H9 (cell line): ENCODE measurements around the gene ABT1. TPM values are rescaled to one million over a fixed set of nuclear protein-coding genes. Genes with fewer than 3 reads are reported as not detected.
A peak's percentile ranks its signal among the peaks of the same experiment; 100 is the strongest.

ENCODE experiments used
- DNase-seq: peaks from one replicate; pipeline ENCODE4 v3.0.0-alpha.2; 2017
- H2AFZ ChIP-seq: one replicate; pipeline ENCODE4 v1.6.1; 2013; ENCODE audit warnings: mild to moderate bottlenecking, low read length, control low read depth, moderate library complexity
- H2AK5ac ChIP-seq: 2 replicates; pipeline ENCODE4 v1.6.1; 2013; ENCODE audit warnings: low read length, control low read depth, mixed read lengths; ENCODE audit not compliant: insufficient read length
- H2BK120ac ChIP-seq: one replicate; pipeline ENCODE4 v1.6.1; 2013; ENCODE audit warnings: low read depth, mild to moderate bottlenecking, low read length, control low read depth, inconsistent platforms; ENCODE audit not compliant: poor library complexity, severe bottlenecking
- H2BK12ac ChIP-seq: 2 replicates; pipeline ENCODE4 v1.6.1; 2013; ENCODE audit warnings: low read length, control low read depth, mixed read lengths, low read depth; ENCODE audit not compliant: insufficient read length
- H2BK15ac ChIP-seq: 2 replicates; pipeline ENCODE4 v1.6.1; 2013; ENCODE audit warnings: low read depth, low read length, control low read depth
- H2BK20ac ChIP-seq: one replicate; pipeline ENCODE4 v1.6.1; 2013; ENCODE audit warnings: low read depth, mild to moderate bottlenecking, low read length, control low read depth, inconsistent platforms; ENCODE audit not compliant: poor library complexity, severe bottlenecking
- H2BK5ac ChIP-seq: 2 replicates; pipeline ENCODE4 v1.6.1; 2013; ENCODE audit warnings: low read length, control low read depth, mixed read lengths; ENCODE audit not compliant: insufficient read length
- H3K14ac ChIP-seq: 2 replicates; pipeline ENCODE4 v1.6.1; 2013; ENCODE audit warnings: low read length, control low read depth; ENCODE audit not compliant: insufficient read depth
- H3K18ac ChIP-seq: 2 replicates; pipeline ENCODE4 v1.6.1; 2013; ENCODE audit warnings: low read depth, mild to moderate bottlenecking, mixed read lengths, low read length, control low read depth; ENCODE audit not compliant: insufficient read length
- H3K23ac ChIP-seq: 2 replicates; pipeline ENCODE4 v1.6.1; 2013; ENCODE audit warnings: low read length, control low read depth, mixed read lengths, low read depth; ENCODE audit not compliant: insufficient read length
- H3K23me2 ChIP-seq: 2 replicates; pipeline ENCODE4 v1.6.1; 2013; ENCODE audit warnings: low read depth, mild to moderate bottlenecking, mixed read lengths, low read length, control low read depth; ENCODE audit not compliant: insufficient read length, poor library complexity, severe bottlenecking
- H3K27ac ChIP-seq: 2 replicates; pipeline ENCODE4 v1.5.1; 2013; ENCODE audit warnings: low read length, control low read depth, mixed read lengths, low read depth; ENCODE audit not compliant: insufficient read length
- H3K27me3 ChIP-seq: 2 replicates; pipeline ENCODE4 v1.6.1; 2013; ENCODE audit warnings: low read length, control low read depth, inconsistent platforms; ENCODE audit not compliant: insufficient read depth
- H3K4ac ChIP-seq: 2 replicates; pipeline ENCODE4 v1.6.1; 2013; ENCODE audit warnings: low read depth, mild to moderate bottlenecking, control low read depth, inconsistent platforms, low read length, moderate library complexity
- H3K4me1 ChIP-seq: 2 replicates; pipeline ENCODE4 v1.6.1; 2013; ENCODE audit warnings: low read length, control low read depth, inconsistent platforms; ENCODE audit not compliant: insufficient read depth
- H3K4me2 ChIP-seq: 2 replicates; pipeline ENCODE4 v1.6.1; 2013; ENCODE audit warnings: low read length, control low read depth, mixed read lengths; ENCODE audit not compliant: insufficient read length, insufficient read depth
- H3K56ac ChIP-seq: 2 replicates; pipeline ENCODE4 v1.6.1; 2013; ENCODE audit warnings: low read depth, mild to moderate bottlenecking, mixed read lengths, low read length, control low read depth; ENCODE audit not compliant: insufficient read length
- H3K79me1 ChIP-seq: 2 replicates; pipeline ENCODE4 v1.6.1; 2013; ENCODE audit warnings: low read depth, mild to moderate bottlenecking, moderate library complexity, low read length, control low read depth, inconsistent platforms; ENCODE audit not compliant: insufficient read depth, poor library complexity, severe bottlenecking
- H3K79me2 ChIP-seq: 2 replicates; pipeline ENCODE4 v1.6.1; 2013; ENCODE audit warnings: low read length, control low read depth, inconsistent platforms; ENCODE audit not compliant: insufficient read depth
- H3K9ac ChIP-seq: 2 replicates; pipeline ENCODE4 v1.6.1; 2013; ENCODE audit warnings: low read length, control low read depth, mixed read lengths; ENCODE audit not compliant: insufficient read length; ENCODE audit errors: extremely low read depth
- H3K9me3 ChIP-seq: one replicate; pipeline ENCODE4 v1.6.1; 2013; ENCODE audit warnings: low read depth, low read length, inconsistent platforms; ENCODE audit not compliant: control insufficient read depth
- H3T11ph ChIP-seq: one replicate; pipeline ENCODE4 v1.6.1; 2013; ENCODE audit warnings: mild to moderate bottlenecking, low read length, control low read depth, inconsistent platforms
- H4K20me1 ChIP-seq: one replicate; pipeline ENCODE4 v1.6.1; 2013; ENCODE audit not compliant: control insufficient read depth, insufficient read length, insufficient read depth
- H4K5ac ChIP-seq: 2 replicates; pipeline ENCODE4 v1.6.1; 2013; ENCODE audit warnings: low read depth, mild to moderate bottlenecking, mixed read lengths, low read length, control low read depth; ENCODE audit not compliant: insufficient read length
- H4K8ac ChIP-seq: replicated peaks from 2 replicates; pipeline ENCODE4 v1.6.1; 2013; ENCODE audit warnings: low read length, control low read depth, mixed read lengths, low read depth; ENCODE audit not compliant: insufficient read length
- H4K91ac ChIP-seq: 2 replicates; pipeline ENCODE4 v1.6.1; 2013; ENCODE audit warnings: low read depth, mild to moderate bottlenecking, moderate library complexity, mixed read lengths, low read length, control low read depth; ENCODE audit not compliant: insufficient read length
- H3K27ac Mint-ChIP-seq, 3 experiments: 2 replicates in 2 of 3; 3 replicates in 1 of 3; pipeline ENCODE4 v1.8.0; 2020 to 2021; ENCODE audit warnings: mixed read lengths in 3 of 3, mild to moderate bottlenecking in 1 of 3, moderate library complexity in 1 of 3
- H3K27me3 Mint-ChIP-seq: 2 replicates; pipeline ENCODE4 v1.8.0; 2021; ENCODE audit warnings: low read depth, mild to moderate bottlenecking, moderate library complexity, mixed read lengths
- H3K36me3 Mint-ChIP-seq, 3 experiments: 2 replicates in 2 of 3; 3 replicates in 1 of 3; pipeline ENCODE4 v1.8.0; 2020 to 2021; ENCODE audit warnings: low read depth in 3 of 3, mixed read lengths in 3 of 3; ENCODE audit not compliant: insufficient read depth in 1 of 3
- H3K4me1 Mint-ChIP-seq, 2 experiments: 2 replicates each; pipeline ENCODE4 v1.8.0; 2020; ENCODE audit warnings: mixed read lengths in 2 of 2
- H3K4me3 Mint-ChIP-seq, 2 experiments: 2 replicates in 1 of 2; 3 replicates in 1 of 2; pipeline ENCODE4 v1.8.0; 2020 to 2021; ENCODE audit warnings: mild to moderate bottlenecking in 2 of 2, mixed read lengths in 2 of 2, moderate library complexity in 1 of 2
- H3K9me3 Mint-ChIP-seq, 2 experiments: 2 replicates in 1 of 2; 3 replicates in 1 of 2; pipeline ENCODE4 v1.8.0; 2020; ENCODE audit warnings: mild to moderate bottlenecking in 2 of 2, mixed read lengths in 2 of 2, moderate library complexity in 1 of 2
- WGBS: extraction: QIAGEN DNeasy Blood & Tissue Kit; methylation state at CpG from one replicate; pipeline ENCODE4 v1.1.7; 2013; ENCODE audit warnings: missing lambda C conversion rate, low lambda C conversion rate, mixed read lengths; ENCODE audit not compliant: insufficient read length; ENCODE audit errors: extremely low coverage; 5-methylcytosine and 5-hydroxymethylcytosine counted together
- total RNA-seq: library from RNA; stranded (reverse); gene quantifications from 2 replicates; pipeline ENCODE4 v1.2.1, GENCODE V29; 2021
- TF ChIP-seq, protein P1 (sequence below): fragments of 200-600 bp; sonication (generic); conservative IDR thresholded peaks from 3 replicates; pipeline ENCODE4 v1.8.0; 2021; ENCODE audit warnings: antibody characterized with exemption, mild to moderate bottlenecking

The ABT1 gene
- total RNA-seq, 1 experiment from 2014 or later: 26.4 TPM

DNA sequence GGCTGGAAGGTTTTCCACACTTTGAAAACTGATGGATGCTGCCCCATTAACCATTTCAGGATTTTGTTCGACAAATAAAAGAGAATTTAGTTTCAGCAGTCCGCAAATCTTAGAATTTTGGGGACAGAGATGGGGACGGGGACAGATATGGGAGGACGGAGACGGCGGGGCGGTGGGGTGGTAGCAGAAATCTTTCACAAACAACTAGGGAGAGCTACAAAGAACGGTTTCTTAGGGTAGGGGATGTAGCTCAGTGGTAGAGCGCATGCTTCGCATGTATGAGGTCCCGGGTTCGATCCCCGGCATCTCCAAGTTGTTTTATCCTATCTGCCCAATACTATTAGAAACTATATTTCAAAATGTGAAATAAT, 43.5 kb upstream of the ABT1 start:
- Histone ChIP-seq H3K4me2 (peak overlapping the region; percentile 72), H3K18ac (no peak overlapping the region), H3K56ac (no peak overlapping the region), H4K91ac (no peak overlapping the region), H3K79me1 (no peaks in the 10 kb centered on the region), H2BK120ac (no peak overlapping the region), H3K9ac (no peak overlapping the region), H2BK5ac (no peak overlapping the region), H3K79me2 (no peaks in the 10 kb centered on the region), H4K20me1 (no peaks in the 10 kb centered on the region), H3K23ac (no peak overlapping the region), H4K8ac (no peak overlapping the region), H3K27ac (no peak overlapping the region), H3K27me3 (no peaks in the 10 kb centered on the region), H2BK20ac (no peak overlapping the region), H4K5ac (no peak overlapping the region), H2AK5ac (no peak overlapping the region), H3K4me1 (no peaks in the 10 kb centered on the region), H3K23me2 (peaks cover 22% of the 10 kb centered on the region), H3K4ac (no peak overlapping the region), H2BK12ac (no peak overlapping the region), H3K9me3 (no peaks in the 10 kb centered on the region), H2BK15ac (no peak overlapping the region), H3K14ac (no peak overlapping the region), H2AFZ (peak overlapping the region; percentile 66), H3T11ph (no peak overlapping the region)
- peaks cover 4% of the 10 kb centered on the region for H3K27me3 Mint-ChIP-seq
- TF ChIP-seq, protein P1, sequence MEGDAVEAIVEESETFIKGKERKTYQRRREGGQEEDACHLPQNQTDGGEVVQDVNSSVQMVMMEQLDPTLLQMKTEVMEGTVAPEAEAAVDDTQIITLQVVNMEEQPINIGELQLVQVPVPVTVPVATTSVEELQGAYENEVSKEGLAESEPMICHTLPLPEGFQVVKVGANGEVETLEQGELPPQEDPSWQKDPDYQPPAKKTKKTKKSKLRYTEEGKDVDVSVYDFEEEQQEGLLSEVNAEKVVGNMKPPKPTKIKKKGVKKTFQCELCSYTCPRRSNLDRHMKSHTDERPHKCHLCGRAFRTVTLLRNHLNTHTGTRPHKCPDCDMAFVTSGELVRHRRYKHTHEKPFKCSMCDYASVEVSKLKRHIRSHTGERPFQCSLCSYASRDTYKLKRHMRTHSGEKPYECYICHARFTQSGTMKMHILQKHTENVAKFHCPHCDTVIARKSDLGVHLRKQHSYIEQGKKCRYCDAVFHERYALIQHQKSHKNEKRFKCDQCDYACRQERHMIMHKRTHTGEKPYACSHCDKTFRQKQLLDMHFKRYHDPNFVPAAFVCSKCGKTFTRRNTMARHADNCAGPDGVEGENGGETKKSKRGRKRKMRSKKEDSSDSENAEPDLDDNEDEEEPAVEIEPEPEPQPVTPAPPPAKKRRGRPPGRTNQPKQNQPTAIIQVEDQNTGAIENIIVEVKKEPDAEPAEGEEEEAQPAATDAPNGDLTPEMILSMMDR: no peak
- WGBS: no CpG with 5 or more reads among the region's 13 CpGs
- DNase-seq: peak; percentile 76
- no peak overlapping the region for H3K27ac Mint-ChIP-seq
- H3K4me1 Mint-ChIP-seq: peaks cover 12 to 17% of the 10 kb centered on the region in 2 experiments
- no peaks in the 10 kb centered on the region; a peak in 1 of 7 replicates for H3K36me3 Mint-ChIP-seq
- H3K4me3 Mint-ChIP-seq: no peak overlapping the region
- peaks cover 0 to 3% of the 10 kb centered on the region in 2 experiments; a peak in 2 of 5 replicates for H3K9me3 Mint-ChIP-seq
